Measurements from ENCODE around the gene TRPM8.

TRPM8 gene

DNA sequence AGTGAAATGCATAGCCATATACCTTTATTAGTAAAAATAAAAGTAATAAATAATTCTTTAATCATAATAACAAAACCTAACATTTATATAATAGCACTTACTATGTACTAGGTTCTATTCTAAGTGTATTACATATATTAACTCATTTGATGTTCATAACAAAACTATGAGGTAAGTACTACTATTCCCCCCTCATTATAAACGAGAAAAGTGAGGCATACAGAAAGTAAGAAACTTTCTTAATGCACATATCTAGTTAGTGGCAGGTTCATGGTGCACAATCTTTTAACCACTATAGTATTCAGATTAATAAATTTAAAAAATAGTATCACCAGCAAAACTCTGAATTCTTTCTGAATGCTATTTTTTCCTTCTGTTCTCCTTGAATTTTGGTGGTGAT, 27.5 kb downstream of the TRPM8 start:
- no peak for DNase-seq (ENCODE audit: low read depth)
- TF ChIP-seq, protein P1, sequence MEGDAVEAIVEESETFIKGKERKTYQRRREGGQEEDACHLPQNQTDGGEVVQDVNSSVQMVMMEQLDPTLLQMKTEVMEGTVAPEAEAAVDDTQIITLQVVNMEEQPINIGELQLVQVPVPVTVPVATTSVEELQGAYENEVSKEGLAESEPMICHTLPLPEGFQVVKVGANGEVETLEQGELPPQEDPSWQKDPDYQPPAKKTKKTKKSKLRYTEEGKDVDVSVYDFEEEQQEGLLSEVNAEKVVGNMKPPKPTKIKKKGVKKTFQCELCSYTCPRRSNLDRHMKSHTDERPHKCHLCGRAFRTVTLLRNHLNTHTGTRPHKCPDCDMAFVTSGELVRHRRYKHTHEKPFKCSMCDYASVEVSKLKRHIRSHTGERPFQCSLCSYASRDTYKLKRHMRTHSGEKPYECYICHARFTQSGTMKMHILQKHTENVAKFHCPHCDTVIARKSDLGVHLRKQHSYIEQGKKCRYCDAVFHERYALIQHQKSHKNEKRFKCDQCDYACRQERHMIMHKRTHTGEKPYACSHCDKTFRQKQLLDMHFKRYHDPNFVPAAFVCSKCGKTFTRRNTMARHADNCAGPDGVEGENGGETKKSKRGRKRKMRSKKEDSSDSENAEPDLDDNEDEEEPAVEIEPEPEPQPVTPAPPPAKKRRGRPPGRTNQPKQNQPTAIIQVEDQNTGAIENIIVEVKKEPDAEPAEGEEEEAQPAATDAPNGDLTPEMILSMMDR (IDR thresholded peaks at IDR 0.05; ENCODE audit: control insufficient read depth, extremely low read depth, insufficient read depth), result no peak
- no peak overlapping the region for H3K4me3 ChIP-seq (ENCODE audit: low read depth, low read length)

DNA sequence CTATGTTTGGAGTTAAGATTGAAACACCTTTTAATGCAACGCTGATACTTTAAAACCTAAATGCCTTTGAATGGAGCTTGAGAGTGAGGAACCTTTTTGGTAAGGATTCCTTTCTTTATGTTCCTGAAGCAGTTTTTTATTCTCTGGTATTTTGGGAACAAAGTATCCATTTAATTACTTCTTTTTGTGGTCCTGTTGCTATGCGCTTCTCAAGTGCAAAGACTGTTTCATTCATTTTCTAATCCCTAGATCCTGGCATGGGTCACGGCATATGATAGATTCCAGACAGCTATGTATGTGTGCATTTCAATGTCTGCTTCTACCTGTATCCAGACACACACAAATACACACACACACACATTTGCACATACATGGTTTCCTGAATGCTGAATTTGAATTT, 28.0 kb downstream of the TRPM8 start:
- DNase-seq (ENCODE audit: low read depth), result no peak

DNA sequence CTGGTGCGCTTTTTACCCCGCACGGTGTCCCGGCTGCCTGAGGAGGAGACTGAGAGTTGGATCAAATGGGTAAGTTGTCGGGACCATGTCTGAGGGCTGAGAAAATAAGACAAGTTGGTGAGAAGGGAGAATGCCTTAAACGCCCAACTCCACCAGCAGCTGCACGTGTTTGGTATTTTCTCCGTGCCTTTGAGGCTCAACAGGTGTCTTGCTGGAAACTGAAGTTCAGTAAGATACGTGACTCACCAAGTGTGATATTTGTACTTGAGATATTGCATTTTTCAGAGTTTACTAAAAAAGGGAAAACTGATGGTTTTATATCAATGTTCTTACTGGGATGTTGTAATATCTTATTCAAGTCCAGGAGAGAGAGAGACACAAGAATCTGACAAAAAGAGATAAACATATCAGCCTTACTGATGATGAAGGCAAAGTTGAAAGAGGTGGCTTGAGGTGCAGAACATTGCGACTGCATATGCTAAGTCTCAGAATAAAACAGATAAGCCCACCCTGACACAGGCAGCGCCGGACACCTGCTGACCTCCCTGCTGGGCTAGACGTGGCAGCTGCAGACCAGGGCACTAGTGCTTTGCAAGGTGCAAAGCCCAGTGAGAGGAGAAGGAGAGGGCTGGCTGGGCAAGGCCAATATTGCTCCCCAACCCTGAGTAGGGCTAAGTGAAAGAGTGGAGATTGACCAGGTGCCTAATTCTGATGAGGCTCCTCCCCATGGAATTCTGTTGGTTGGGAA, 33.1 kb downstream of the TRPM8 start:
- TF ChIP-seq, protein P1 (IDR thresholded peaks at IDR 0.05; ENCODE audit: control insufficient read depth, extremely low read depth, insufficient read depth), result no peak
- H3K4me3 ChIP-seq (ENCODE audit: low read depth, low read length), result no peak overlapping the region
- no peak for DNase-seq (ENCODE audit: low read depth)

More for the DNA sequence above, 28.0 kb downstream of the TRPM8 start:
- TF ChIP-seq, protein P1 (IDR thresholded peaks at IDR 0.05; ENCODE audit: control insufficient read depth, extremely low read depth, insufficient read depth), result no peak
- H3K4me3 ChIP-seq (ENCODE audit: low read depth, low read length), result no peak overlapping the region

DNA sequence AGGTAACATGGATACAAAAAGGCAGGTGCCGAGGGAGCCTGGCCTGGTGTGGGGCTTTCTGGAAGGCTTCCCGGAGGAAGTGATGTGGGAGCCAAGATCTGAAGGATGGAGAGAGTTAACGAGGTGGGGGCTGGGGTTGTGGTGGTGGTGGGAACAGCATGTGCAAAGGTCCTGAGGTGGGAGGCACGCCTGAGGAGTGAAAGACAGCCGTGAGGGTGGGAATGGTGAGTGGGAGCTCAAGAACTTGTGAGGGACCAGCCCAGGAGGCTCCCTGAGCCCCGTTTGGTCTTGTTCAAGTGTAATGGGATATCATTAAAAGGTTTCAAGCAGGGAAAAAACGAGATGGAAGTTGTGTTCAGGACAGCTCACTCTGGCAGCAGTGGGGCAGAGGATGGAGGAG, 35.2 kb downstream of the TRPM8 start:
- TF ChIP-seq, protein P1 (IDR thresholded peaks at IDR 0.05; ENCODE audit: control insufficient read depth, extremely low read depth, insufficient read depth), result no peak
- no peak for DNase-seq (ENCODE audit: low read depth)
- no peak overlapping the region for H3K4me3 ChIP-seq (ENCODE audit: low read depth, low read length)

DNA sequence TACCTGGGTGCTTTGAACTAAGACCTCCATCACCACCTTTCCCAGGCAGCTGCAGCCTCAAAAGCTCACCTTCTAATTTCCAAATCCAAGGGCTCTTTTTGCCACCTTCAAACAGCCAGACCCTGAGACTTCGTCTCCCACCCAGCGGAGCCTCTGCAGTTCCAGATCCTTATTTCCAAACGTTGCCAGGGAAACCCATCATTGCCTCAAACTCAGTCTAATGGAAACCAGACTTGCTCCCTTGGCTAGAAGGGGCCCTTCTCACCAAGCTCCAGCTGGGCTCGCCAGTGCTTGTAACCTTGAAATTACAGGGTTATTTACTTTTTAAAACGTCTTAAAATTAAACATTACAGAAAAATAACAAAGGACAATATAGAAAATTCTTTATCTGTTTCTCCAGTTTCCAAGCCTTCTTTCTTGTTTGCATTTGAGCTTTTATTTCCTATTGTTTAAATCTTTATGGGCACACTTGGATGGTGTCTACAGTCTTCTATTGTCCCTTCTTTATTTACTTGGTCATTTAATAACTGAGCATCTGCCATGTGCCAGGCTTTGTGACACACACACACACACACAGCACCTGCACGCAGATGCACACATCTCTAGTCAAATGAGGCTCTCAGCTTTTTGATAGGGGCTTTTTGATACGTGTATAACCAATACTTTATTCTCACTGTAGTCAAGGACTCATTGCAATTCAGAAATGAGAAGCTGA, 36.1 kb downstream of the TRPM8 start:
- TF ChIP-seq, protein P1 (IDR thresholded peaks at IDR 0.05; ENCODE audit: control insufficient read depth, extremely low read depth, insufficient read depth), result no peak
- DNase-seq (ENCODE audit: low read depth), result peak; percentile 95
- H3K4me3 ChIP-seq (ENCODE audit: low read depth, low read length), result peak overlapping the region; percentile 35

DNA sequence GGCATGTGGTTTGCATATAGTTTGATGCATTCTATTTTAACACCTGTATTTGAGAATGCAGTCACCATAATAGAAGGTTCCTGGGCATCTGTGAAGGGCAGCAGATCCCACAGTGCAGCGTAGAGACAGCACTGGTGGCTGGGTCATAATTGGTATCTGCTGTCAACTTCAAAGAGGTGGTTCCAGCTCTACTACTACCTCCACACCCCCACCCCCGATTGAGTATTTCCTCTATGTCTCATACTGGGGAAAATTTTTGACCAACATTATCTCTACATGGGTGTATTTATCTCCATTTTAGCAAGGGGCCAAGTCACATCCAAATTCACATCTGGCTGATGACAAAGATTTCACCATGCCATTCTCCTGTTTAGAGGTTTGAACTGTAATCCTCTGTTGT, 43.0 kb downstream of the TRPM8 start:
- no peak for DNase-seq (ENCODE audit: low read depth)
- TF ChIP-seq, protein P1 (IDR thresholded peaks at IDR 0.05; ENCODE audit: control insufficient read depth, extremely low read depth, insufficient read depth), result no peak
- no peak overlapping the region for H3K4me3 ChIP-seq (ENCODE audit: low read depth, low read length)

All from LNCaP clone FGC (cell line).